ENCODE data around the gene HLCS.

DNA sequence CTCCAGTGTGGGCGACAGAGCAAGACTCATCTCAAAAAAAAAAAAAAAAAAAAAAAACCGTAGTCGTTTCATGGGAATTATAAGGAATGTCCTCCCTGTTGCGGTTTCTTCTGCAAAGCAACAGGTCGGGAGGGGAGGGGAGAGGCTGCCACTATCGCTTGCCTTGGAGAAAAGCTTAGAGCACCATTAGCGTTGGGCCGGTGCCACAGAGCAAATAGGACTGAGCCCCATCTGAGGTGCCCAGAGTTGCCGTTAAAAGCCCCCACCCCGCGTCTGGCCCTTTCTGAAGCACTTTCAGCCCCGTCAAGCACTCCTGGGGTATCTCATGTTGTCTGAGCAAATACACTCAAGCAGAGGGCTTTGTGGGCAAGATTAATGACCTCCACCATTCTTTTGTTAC is 42.3 kb upstream of the HLCS start:
- TF ChIP-seq, protein P1, sequence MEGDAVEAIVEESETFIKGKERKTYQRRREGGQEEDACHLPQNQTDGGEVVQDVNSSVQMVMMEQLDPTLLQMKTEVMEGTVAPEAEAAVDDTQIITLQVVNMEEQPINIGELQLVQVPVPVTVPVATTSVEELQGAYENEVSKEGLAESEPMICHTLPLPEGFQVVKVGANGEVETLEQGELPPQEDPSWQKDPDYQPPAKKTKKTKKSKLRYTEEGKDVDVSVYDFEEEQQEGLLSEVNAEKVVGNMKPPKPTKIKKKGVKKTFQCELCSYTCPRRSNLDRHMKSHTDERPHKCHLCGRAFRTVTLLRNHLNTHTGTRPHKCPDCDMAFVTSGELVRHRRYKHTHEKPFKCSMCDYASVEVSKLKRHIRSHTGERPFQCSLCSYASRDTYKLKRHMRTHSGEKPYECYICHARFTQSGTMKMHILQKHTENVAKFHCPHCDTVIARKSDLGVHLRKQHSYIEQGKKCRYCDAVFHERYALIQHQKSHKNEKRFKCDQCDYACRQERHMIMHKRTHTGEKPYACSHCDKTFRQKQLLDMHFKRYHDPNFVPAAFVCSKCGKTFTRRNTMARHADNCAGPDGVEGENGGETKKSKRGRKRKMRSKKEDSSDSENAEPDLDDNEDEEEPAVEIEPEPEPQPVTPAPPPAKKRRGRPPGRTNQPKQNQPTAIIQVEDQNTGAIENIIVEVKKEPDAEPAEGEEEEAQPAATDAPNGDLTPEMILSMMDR (IDR thresholded peaks at IDR 0.05), result no peak
- TF ChIP-seq POLR2A (IDR thresholded peaks at IDR 0.05), result no peak

All from right lobe of liver (tissue), 4 donors.